HG03442 (cell line): Measurements from ENCODE around the gene SPAG5.

Experiments
- ATAC-seq: cut with Tn5 transposase; IDR thresholded peaks from one replicate; pipeline ENCODE4 v1.9.1; 2021; ENCODE audit warnings: mild to moderate bottlenecking, moderate library complexity; ENCODE audit not compliant: unreplicated experiment

Gene SPAG5

DNA sequence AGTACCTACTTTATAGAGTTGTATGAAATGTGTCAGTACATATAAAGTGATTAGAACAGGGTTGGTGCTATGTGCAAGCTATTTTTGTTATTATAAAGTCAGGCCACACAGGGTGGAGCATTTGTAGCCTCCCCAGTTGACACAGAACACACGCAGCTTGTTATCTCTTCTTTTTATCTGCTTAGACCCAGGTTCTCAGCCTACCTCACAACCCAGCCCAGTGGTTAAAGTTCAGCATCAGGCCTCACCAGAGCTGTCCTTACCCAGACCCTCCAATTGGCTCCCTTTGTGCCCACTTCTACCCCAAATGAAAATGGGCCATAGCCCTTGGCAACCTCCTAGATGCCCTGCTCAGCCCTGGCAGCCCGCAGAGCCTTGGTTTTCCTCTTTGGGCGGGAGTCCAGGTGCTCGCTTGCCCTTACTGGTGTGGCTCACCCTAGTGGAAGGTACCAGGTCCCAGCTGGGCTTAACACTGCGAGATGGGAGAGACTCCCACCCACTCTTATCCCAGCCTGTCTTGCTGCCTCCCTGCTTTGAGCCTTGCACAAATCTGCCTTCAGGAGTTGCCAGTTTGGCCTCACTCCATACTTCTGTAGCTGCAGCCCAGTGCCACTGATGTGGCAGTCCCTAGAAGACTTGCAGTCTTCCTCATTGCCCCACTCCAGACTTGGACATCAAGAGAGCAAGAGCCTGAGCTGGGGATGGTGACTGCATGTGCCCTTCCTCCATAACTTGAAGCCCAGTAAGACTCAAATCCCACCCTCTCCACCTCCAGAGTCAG lies 26.4 kb downstream of the SPAG5 start:
- ATAC-seq = no peak

GRCh38 chr17:28571361-28572122 lies 27.3 kb downstream of the SPAG5 start, which contains the start of gene PIGS:
Gene PIGS, minus strand, starts transcription at chr17:28571524. Its CDS starts 28 bp downstream, at chr17:28571496.
- ATAC-seq = peak; percentile 82

- ATAC-seq = peak; percentile 29
Measured at GRCh38 chr17:28570716-28571360, 28.0 kb downstream of the SPAG5 start.

GRCh38 chr17:28569446-28569845 lies 29.4 kb downstream of the SPAG5 start:
- no peak for ATAC-seq

- ATAC-seq = no peak
Measured at GRCh38 chr17:28567604-28568003, 31.2 kb downstream of the SPAG5 start.

GRCh38 chr17:28563475-28563874 lies 35.4 kb downstream of the SPAG5 start:
- ATAC-seq = no peak

DNA sequence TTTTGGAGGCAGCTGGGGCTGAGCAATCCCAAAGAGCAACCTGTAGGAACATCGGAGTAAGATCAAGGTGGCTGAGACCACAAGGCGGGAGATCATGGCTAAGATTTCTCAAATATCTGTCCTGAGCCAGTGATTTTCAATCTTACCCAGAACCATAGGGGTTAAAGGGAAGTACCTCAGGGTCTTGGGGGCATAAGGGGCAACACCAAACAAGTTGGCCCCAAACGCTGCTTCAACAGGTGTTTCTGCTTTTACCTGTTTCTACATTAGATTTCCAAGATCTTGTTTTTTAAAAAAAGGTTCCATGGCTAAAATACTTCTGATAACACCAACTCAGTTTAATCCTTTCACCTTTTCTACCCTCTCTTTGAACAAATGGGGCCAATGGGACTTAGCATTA lies 43.8 kb downstream of the SPAG5 start:
- ATAC-seq = no peak

DNA sequence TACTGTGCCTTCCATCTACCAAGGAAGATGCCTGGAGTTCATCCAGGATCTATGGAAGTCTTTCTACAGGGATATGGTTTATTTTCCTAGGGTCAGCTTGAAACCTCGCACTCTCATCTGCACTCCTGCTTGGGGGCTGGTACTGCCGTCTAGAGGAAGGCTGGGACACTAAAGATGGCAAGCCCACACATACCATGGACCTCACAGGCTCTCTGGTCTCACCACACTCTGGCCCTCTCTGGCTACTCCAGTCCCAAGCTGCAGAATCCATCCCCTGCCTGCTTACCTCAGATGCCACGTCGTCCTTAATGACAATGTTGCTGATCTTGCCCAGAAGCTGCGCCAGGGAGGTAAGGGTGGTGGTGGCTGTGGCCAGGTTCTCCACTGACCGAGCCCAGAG lies 44.3 kb downstream of the SPAG5 start:
- ATAC-seq = no peak

GRCh38 chr17:28553000-28553505 lies 45.8 kb downstream of the SPAG5 start:
- no peak for ATAC-seq

DNA sequence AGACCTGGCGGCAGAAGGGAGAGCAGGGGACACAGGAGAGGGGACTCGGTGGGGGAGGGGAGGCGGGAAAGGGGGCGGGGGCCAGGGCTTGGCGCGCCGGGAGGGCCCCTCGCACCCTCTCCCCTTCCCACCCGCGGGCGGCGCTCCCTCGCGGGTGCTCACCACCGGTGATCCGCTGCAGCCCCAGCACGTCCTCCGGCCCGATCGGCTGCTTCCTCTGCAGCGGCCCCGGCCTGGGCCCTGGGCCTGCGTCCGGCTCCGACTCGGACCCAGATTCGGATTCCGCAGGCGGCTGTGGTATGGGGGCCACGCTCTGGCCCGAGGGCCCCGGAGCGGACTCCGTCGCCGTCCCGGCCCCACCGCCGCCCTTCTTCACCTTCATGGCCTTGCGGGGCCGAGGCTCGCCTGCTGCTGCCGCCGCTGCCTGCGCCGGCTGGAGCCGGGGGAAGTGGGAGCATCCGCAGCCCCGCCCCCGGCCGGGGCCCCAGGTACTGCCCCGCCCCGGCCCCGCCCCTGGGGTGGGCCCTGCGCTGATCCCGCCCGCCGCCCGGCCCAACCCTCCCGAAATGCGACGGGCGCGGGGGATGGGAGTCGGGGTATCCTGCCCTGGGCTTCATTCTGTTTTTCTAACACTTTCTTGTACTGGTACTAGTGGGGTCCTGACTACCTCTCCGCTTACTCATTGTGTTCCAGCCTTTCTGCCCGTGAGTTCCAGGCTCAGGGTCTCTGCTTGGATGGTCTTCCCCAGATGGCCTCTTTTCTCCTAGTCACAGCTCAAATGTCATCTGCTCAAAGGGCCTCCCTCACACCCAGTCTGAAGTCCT lies 46.4 kb downstream of the SPAG5 start, which contains the start of gene UNC119:
Gene UNC119 (minus strand): TSS at position 449 of the 824 bp plus-strand sequence. CDS start 67 bp downstream, at position 382.
- ATAC-seq = peak; percentile 43

DNA sequence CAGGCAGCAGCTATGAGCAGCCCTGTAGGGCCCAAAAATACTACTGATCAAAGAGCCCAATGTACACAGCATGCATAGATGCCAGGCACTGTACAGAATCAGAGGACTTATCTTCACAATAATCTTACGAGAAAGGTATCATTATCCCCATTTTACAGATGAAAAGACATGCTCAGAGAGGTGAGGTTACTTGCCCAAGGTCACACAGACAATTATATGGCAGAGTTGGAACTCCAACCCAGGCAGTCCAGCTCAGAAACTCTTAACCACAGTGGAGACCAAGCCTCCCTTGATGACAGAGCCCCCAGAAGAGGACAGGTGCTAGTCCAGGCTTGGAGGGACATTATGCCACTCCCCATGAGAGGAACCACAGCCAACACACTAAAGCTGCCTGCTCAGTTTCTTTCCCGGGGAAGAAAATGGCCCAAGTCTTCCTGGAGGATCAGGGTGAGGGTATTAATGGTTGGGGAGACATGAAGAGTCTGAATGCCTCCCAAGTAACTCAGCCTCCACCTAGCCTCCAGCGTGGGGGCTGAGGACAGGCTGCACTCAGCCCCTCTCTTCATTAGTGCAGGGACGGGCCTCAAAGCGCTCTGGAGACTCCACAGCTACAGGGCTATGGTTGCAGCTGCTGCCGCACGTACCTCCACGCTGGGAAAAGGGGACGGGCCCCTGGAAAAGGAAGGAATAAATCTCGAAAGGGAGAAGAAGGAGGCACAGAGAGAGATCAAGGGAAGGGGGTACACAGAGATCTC lies 47.2 kb downstream of the SPAG5 start:
- no peak for ATAC-seq

GRCh38 chr17:28550858-28551257 lies 48.0 kb downstream of the SPAG5 start:
- no peak for ATAC-seq

DNA sequence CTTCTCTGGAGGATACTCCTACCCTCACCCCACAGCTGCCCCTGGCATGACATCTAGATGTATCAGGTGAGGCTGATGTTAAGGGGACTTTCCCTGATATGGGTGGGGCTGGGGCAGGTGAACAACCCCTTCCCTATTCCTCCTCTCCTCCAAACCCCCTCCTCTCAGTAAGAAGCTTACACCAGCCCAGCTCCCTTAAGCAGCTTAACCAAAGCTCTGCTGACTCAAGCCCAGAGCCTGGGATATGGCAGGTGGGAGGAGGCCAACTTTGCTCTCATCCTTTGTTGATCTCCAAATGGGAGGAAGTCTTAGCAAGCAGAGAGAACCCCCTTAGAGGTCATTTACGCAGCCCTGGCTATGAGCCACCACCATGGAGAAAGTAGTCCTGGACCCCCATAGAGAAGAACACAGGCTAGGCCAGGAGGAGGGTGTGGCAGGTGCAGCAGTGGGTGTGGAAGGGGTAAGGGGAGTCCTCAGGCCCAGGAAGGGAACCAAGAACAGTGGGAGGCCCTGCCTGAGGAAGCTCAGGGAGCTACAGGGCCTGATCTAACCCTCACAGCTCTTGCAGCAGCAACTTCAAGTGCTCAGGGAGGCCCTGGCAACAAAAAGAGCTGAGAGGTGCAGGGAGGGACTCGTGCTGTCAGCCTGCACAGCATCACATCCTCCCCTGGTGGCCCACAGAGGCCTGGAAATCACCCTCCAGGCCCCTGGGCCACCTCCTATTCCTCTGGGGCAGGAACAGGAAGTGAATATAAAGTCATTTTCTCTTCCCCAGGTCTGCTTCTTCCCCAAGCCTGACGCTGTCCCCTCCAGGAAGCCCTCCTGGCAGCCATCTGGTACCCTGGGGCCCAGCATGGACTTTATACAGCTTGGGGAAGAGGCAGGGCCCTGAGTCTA lies 49.3 kb downstream of the SPAG5 start:
- ATAC-seq = peak; percentile 35

- ATAC-seq = no peak
Measured at GRCh38 chr17:28548417-28549130, 50.3 kb downstream of the SPAG5 start.

DNA sequence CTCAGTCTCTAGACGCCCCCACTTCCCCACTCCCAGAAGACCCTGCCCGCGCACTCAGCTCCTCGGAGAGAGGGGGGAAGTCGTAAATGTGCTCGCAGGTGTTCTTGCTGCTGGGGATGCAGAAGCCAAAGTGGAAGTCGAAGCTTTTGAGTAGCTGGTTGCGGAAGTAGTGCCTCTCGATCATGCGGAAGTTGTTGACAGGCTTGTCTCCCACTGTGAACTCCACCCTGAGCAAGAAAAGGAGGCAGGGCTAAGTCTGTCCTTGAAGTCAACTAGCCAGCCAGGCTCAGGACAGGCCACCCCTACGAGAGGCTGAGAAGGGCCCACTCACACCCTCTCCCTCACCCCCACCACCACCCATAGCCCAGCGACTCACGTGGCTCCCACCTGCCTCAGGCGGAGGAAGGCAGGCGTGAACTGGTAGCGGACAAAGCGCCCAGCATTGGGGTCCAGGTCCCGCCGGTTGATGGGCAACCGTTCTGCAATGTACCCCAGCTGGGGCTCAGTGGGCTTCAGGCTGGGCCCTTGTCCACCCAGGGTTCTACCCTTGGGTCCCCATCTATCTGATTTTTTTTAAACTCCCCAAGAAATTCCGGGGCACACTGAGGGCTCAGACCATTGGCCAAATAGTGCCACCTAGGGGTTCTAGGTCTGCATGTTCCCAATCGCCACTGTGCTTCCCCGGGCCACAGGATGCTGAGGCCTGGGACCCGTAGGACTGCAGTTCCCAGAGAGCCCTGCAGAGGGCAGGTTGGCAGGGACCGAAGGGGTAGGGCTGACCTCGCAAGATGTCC lies 51.0 kb downstream of the SPAG5 start:
- peak; percentile 41 for ATAC-seq

- no peak for ATAC-seq
Measured at GRCh38 chr17:28547096-28547622, 51.7 kb downstream of the SPAG5 start.
